ENCODE data around the gene GRN. TPM values are rescaled to one million over a fixed set of nuclear protein-coding genes. Genes with fewer than 3 reads are reported as not detected.
"Not testable (repeated sequence)": the region's sequence is repeated elsewhere in the genome, so short reads cannot be mapped to it uniquely, and the experiment has no call there.

Gene GRN
- total RNA-seq, 6 donors from 2014 or later: 439 to 1,887 (median 1,220) TPM

GRCh38 chr17:44361292-44362260, 16.5 kb downstream of the GRN start:
- no peak for DNase-seq
- WGBS, 2 donors: 58 to 63% methylated on average over 8 to 11 of the region's 11 CpGs
- Histone ChIP-seq H3K9me3 (no peaks in the 10 kb centered on the region), H3K4me3 (no peak overlapping the region), H3K4me1 (peaks cover 15 to 28% (median 20%) of the 10 kb centered on the region in 4 donors), H3K27me3 (peaks cover 0 to 9% (median 3%) of the 10 kb centered on the region in 4 donors), H3K27ac (no peak overlapping the region), H3K36me3 (no peaks in the 10 kb centered on the region)
- ATAC-seq (ENCODE audit: low FRiP score in 2 of 2): no peak
- TF ChIP-seq POLR2A (IDR thresholded peaks at IDR 0.05) (no peak), POLR2AphosphoS5 (IDR thresholded peaks at IDR 0.05) (no peak), EP300 (IDR thresholded peaks at IDR 0.05) (no peak), CTCF (IDR thresholded peaks at IDR 0.05) (no peak)

- WGBS, 2 donors: 13 to 20% methylated on average over 4 to 10 of the region's 11 CpGs
- TF ChIP-seq POLR2AphosphoS5 (IDR thresholded peaks at IDR 0.05): no peak
- TF ChIP-seq POLR2A (IDR thresholded peaks at IDR 0.05): no peak
- no peak for TF ChIP-seq EP300 (IDR thresholded peaks at IDR 0.05)
- no peak for TF ChIP-seq CTCF (IDR thresholded peaks at IDR 0.05)
- Histone ChIP-seq H3K9me3 (no peaks in the 10 kb centered on the region), H3K4me1 (peaks cover 15 to 28% (median 20%) of the 10 kb centered on the region in 4 donors), H3K27ac (peak overlapping the region in 1 of 4 donors; percentile 21), H3K27me3 (peaks cover 0 to 9% (median 3%) of the 10 kb centered on the region in 4 donors), H3K4me3 (peak overlapping the region in 3 of 4 donors; percentile 49 to 82 (median 64)), H3K36me3 (no peaks in the 10 kb centered on the region)
- no peak for DNase-seq
- ATAC-seq (ENCODE audit: low FRiP score in 2 of 2): no peak
These were observed 17.4 kb downstream of the GRN start for GRCh38 chr17:44362459-44362948.

GRCh38 chr17:44362949-44363612, 18.0 kb downstream of the GRN start:
- no peak for TF ChIP-seq POLR2A (IDR thresholded peaks at IDR 0.05)
- no peak for TF ChIP-seq CTCF (IDR thresholded peaks at IDR 0.05)
- TF ChIP-seq POLR2AphosphoS5 (IDR thresholded peaks at IDR 0.05): no peak
- TF ChIP-seq EP300 (IDR thresholded peaks at IDR 0.05): no peak
- DNase-seq (peak in 1 of 2 donors; percentile 87), ATAC-seq (ENCODE audit: low FRiP score in 2 of 2) (peak in 1 of 2 donors; percentile 48)
- Histone ChIP-seq H3K27ac (peak overlapping the region in 2 of 4 donors; percentile 44 to 74), H3K4me1 (peaks cover 15 to 28% (median 20%) of the 10 kb centered on the region in 4 donors), H3K36me3 (no peaks in the 10 kb centered on the region), H3K9me3 (no peaks in the 10 kb centered on the region), H3K4me3 (peak overlapping the region; percentile 48 to 82 (median 56)), H3K27me3 (peaks cover 0 to 9% (median 3%) of the 10 kb centered on the region in 4 donors)
- WGBS, 2 donors: 1 to 4% methylated on average over 17 to 32 of the region's 45 CpGs

DNA sequence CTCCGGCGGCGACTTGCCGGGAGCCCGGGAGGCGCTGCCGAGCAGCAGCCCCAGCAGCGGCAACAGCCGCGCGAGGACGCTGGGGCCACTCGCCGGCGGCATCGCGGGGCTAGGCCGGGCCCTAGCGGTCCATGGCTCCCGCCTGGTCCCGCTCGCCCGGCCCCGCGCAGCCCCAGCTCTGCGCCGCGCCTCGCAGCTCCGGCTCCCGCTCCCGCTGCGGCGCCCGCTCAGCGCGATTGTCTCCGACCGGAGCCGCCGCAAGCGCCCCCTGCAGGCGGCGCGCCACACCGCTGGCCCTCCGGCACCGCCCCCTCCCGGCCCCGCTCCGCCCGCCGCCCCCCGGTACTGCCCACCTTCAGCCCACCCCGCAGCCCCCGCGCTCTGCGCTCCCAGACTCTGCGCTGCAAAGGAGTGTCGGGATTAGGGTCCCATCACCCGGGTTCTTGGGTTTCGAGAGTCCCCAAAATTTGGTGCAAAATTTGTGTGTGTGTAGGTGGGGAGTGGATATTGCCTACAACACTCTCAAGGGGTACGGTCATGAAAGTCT, 18.6 kb downstream of the GRN start, which contains the start of gene FAM171A2:
Gene FAM171A2 (minus strand): TSS at position 241 of the 547 bp plus-strand sequence. CDS start 139 bp downstream, at position 102.
- H3K27me3 ChIP-seq: peaks cover 0 to 9% (median 3%) of the 10 kb centered on the region in 4 donors
- peak; percentile 56 to 95 for DNase-seq
- TF ChIP-seq CTCF (IDR thresholded peaks at IDR 0.05) (peak; percentile 84 to 97 (median 87)), POLR2A (IDR thresholded peaks at IDR 0.05) (no peak)
- peak; percentile 66 to 96 for ATAC-seq (ENCODE audit: low FRiP score in 2 of 2)
- peak within 1 kb of the TSS in 3 of 4 donors; percentile 21 to 74 (median 44) for H3K27ac ChIP-seq
- no peaks in the 10 kb centered on the region for H3K9me3 ChIP-seq
- H3K4me1 ChIP-seq: peaks cover 15 to 28% (median 20%) of the 10 kb centered on the region in 4 donors
- 2 to 7% methylated on average over 1 to 9 of the region's 63 CpGs for WGBS, 2 donors
- no peaks in the 10 kb centered on the region for H3K36me3 ChIP-seq
- H3K4me3 ChIP-seq: peak within 1 kb of the TSS; percentile 48 to 82 (median 56)

DNA sequence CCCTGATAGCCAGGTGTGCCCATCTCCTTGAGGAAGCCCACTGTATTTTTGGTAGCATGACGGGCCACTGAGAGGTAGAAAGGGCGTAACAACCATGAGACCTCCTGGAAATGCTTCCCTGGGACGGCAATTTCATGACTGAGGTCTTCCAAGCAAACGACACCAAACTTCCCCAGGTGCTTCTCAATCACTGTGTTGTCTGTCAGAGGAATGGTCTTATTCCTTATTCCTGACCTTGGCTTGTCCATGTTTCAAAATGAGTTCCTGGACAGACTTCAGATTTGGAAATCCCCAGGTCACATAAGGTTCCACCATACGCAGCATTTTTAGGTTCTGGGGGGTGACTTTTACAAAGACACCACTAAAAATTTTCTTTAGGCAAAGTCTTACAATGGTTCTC, 19.9 kb downstream of the GRN start:
- H3K27ac ChIP-seq; H3K27me3 ChIP-seq; H3K9me3 ChIP-seq; DNase-seq; H3K4me3 ChIP-seq; ATAC-seq (ENCODE audit: low FRiP score in 2 of 2); H3K36me3 ChIP-seq: not testable (repeated sequence)
- peaks cover 15 to 28% (median 20%) of the 10 kb centered on the region in 4 donors for H3K4me1 ChIP-seq
- 93 to 94% methylated on average over 5 of the region's 5 CpGs for WGBS, 2 donors
